ENCODE measurements around the gene PKMYT1.
A peak's percentile ranks its signal among the peaks of the same experiment; 100 is the strongest.

The PKMYT1 gene

DNA sequence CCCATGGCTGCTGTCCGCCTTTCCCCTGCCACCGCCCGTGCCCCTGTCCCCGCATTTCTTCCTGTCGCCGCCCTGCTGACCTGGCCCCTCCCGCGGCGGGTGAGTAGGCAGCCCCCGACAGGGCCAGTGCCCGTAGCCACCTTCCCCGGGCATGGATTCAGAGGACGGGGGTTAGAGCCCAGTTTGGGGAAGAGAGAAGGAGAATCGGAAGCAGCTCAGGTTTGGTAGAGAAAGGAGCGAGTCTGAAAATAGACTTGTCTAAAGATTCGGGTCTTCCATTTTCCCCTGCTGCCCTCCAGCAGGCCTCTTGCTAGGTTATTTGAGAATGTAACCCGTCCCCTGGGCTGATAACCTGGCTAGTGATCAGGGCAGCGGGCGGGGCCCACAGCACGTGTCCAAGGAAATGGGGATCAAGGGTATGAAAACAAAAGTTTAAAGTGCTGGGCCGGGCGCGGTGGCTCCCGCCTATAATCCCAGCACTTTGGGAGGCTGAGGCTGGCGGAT lies 24.6 kb upstream of the PKMYT1 start:
- Histone ChIP-seq H3K4me2 (ENCODE audit: low read length) (peak overlapping the region; percentile 59), H3K9ac (ENCODE audit: low read depth, low read length) (no peak overlapping the region), H3K4me1 (ENCODE audit: control insufficient read depth, insufficient read depth, low read length) (no peaks in the 10 kb centered on the region), H3K9me3 (replicated peaks; ENCODE audit: low read length) (no peaks in the 10 kb centered on the region), H3K36me3 (ENCODE audit: insufficient read depth, low read length) (no peaks in the 10 kb centered on the region), H3K27me3 (ENCODE audit: control insufficient read depth, insufficient read depth, low read length) (peaks cover 20% of the 10 kb centered on the region), H3K4me3 (ENCODE audit: low read length) (no peak overlapping the region)

DNA sequence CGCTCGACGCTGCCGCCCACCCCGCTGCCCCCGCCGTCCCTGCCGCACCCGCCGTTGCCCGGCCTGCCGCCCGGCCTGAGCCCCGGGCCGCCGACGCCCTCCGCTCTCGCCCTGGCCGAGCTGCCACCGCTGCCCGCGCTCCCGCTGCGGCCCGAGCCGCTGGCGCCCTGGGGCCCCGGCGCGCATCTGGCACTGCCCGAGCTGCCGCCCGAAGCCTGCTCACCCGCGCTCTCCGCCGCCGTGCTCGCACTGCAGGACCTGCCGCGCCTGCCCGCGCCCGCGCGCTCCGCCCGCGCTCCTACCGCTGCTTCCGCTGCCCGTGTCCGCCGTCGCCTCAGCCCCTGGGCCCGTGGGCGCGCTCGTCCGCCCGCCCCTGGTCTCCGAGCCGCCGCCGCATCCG lies 24.1 kb upstream of the PKMYT1 start:
- Histone ChIP-seq H3K4me1 (ENCODE audit: control insufficient read depth, insufficient read depth, low read length) (no peaks in the 10 kb centered on the region), H3K9ac (ENCODE audit: low read depth, low read length) (no peak overlapping the region), H3K27me3 (ENCODE audit: control insufficient read depth, insufficient read depth, low read length) (peaks cover 23% of the 10 kb centered on the region), H3K9me3 (replicated peaks; ENCODE audit: low read length) (no peaks in the 10 kb centered on the region), H3K4me2 (ENCODE audit: low read length) (peak overlapping the region; percentile 77), H3K4me3 (ENCODE audit: low read length) (peak overlapping the region; percentile 55), H3K36me3 (ENCODE audit: insufficient read depth, low read length) (no peaks in the 10 kb centered on the region)

DNA sequence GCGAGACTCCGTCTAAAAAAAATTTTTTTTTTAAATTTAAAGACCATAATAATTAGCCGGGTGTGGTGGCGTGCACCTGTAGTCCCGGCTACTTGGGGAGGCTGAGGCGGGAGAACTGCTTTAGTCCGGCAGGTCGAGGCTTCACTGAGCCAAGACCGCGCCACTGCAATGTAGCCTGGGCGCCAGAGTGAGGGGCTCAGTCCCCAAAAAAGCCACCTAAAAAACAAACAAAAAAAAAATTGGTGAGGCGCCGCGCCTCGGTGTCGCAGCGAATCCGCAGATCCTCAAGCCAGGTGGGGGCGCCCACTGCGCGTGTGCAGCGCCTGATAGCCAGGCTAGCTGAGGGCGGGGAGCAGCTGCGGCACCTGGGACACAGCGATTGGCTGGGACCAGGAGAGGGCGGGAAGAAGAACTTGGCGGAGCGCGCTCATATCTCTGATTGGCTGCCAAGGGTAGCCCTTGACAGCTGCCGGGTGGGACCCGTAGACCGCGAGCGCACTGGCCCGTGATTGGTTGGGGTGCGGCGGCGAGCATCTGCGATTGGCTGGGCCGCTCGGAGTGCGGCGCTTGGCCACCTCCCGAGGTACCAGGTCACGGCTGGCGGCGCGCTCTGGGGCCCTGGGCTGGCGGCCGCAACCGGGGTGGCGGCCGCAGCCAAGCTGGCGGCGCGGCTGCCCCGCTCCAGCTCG lies 23.5 kb upstream of the PKMYT1 start:
- peaks cover 24% of the 10 kb centered on the region for H3K27me3 ChIP-seq (ENCODE audit: control insufficient read depth, insufficient read depth, low read length)
- H3K4me2 ChIP-seq (ENCODE audit: low read length), result peak overlapping the region; percentile 77
- peak overlapping the region; percentile 55 for H3K4me3 ChIP-seq (ENCODE audit: low read length)
- H3K9me3 ChIP-seq (replicated peaks; ENCODE audit: low read length), result no peaks in the 10 kb centered on the region
- H3K4me1 ChIP-seq (ENCODE audit: control insufficient read depth, insufficient read depth, low read length), result no peaks in the 10 kb centered on the region
- H3K9ac ChIP-seq (ENCODE audit: low read depth, low read length), result no peak overlapping the region
- no peaks in the 10 kb centered on the region for H3K36me3 ChIP-seq (ENCODE audit: insufficient read depth, low read length)

DNA sequence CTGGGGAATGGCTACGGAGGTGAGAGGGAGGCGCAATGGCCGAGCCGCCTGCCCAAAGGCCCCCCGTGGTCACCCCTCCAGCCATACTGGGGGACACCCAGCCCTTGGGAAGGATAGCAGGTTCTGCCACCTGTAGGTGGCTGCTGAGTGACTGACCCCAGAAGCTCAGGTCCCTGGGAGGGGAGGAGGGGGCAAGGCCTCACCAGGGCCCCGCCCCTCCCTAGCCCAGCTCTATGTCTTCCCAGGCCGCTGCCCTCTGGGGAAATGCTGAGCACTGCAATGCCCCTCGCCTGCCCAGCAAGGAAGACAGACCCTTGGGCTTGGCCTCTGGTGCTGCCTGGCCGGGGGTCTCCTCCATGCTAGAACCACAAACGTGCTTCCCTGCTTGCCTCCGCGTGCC lies 21.1 kb upstream of the PKMYT1 start:
- Histone ChIP-seq H3K4me3 (ENCODE audit: low read length) (no peak overlapping the region), H3K4me2 (ENCODE audit: low read length) (no peak overlapping the region), H3K9me3 (replicated peaks; ENCODE audit: low read length) (no peaks in the 10 kb centered on the region), H3K4me1 (ENCODE audit: control insufficient read depth, insufficient read depth, low read length) (no peaks in the 10 kb centered on the region), H3K36me3 (ENCODE audit: insufficient read depth, low read length) (no peaks in the 10 kb centered on the region), H3K27me3 (ENCODE audit: control insufficient read depth, insufficient read depth, low read length) (peaks cover 14% of the 10 kb centered on the region), H3K9ac (ENCODE audit: low read depth, low read length) (no peak overlapping the region)

DNA sequence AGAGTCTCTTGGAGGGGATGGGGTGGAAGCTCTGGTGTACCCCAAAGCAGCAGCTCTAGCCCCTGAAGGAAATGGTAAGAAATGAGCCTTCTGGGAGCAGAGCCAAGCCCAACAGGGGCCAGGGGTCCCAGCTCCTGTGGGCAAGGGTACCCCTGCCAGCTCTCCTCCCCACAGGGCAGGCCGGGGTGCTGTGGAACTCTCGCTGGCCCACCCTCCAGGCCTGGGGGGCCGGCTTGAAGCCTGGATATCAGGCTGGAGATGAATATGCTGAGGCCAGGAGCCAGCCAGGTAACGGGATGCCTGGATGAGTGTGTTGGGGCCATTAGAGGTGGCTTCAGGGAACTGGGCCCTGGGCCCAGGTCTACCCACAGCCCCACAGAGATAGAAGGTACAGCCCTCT lies 20.3 kb upstream of the PKMYT1 start:
- H3K4me1 ChIP-seq (ENCODE audit: control insufficient read depth, insufficient read depth, low read length), result no peaks in the 10 kb centered on the region
- no peak overlapping the region for H3K4me2 ChIP-seq (ENCODE audit: low read length)
- H3K9ac ChIP-seq (ENCODE audit: low read depth, low read length), result no peak overlapping the region
- H3K9me3 ChIP-seq (replicated peaks; ENCODE audit: low read length), result no peaks in the 10 kb centered on the region
- H3K4me3 ChIP-seq (ENCODE audit: low read length), result no peak overlapping the region
- no peaks in the 10 kb centered on the region for H3K36me3 ChIP-seq (ENCODE audit: insufficient read depth, low read length)
- H3K27me3 ChIP-seq (ENCODE audit: control insufficient read depth, insufficient read depth, low read length), result peaks cover 14% of the 10 kb centered on the region

DNA sequence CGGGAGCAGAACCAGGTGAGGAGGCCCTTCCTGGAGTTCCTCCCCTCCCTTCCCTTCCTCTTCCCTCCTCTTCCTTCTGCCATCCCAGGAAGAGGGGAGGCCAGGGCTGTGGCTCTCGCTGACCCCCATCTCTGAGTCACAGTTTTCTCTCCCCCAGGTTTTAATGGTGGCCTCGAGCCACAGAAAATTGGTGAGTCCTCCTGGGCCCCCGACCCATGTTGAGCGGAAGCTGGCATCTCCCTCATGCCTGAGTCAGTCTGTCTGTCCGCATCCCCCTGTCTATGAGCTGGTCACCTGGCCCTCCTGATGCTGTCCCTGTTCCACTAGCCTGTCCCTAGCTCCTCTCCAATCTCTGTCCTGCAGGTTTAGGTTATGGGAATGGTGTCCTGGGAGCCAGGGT lies 19.7 kb upstream of the PKMYT1 start:
- Histone ChIP-seq H3K27me3 (ENCODE audit: control insufficient read depth, insufficient read depth, low read length) (peaks cover 14% of the 10 kb centered on the region), H3K36me3 (ENCODE audit: insufficient read depth, low read length) (no peaks in the 10 kb centered on the region), H3K4me2 (ENCODE audit: low read length) (no peak overlapping the region), H3K4me3 (ENCODE audit: low read length) (no peak overlapping the region), H3K4me1 (ENCODE audit: control insufficient read depth, insufficient read depth, low read length) (no peaks in the 10 kb centered on the region), H3K9ac (ENCODE audit: low read depth, low read length) (no peak overlapping the region), H3K9me3 (replicated peaks; ENCODE audit: low read length) (no peaks in the 10 kb centered on the region)

DNA sequence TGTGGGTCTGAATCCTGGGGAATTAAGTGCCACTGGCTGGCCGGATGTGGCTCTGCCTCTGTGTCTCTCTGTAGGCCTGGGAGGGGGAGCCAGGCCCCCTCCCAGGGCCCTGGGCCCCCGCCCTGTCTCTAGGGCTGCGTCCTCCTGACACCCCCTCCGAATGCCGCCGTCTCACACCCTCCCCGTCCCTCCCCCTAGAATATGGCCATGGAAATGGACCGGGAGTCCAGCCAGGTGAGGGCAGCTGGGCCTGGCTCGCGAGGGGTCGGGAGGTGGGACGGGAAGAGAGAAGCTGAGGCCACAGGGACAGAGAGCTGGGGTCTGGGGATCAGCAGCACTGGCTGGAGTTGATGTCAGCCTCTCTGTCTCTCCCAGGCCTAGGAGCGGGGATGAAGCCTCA lies 16.1 kb upstream of the PKMYT1 start:
- Histone ChIP-seq H3K4me1 (ENCODE audit: control insufficient read depth, insufficient read depth, low read length) (no peaks in the 10 kb centered on the region), H3K9me3 (replicated peaks; ENCODE audit: low read length) (no peaks in the 10 kb centered on the region), H3K4me3 (ENCODE audit: low read length) (no peak overlapping the region), H3K4me2 (ENCODE audit: low read length) (no peak overlapping the region), H3K27me3 (ENCODE audit: control insufficient read depth, insufficient read depth, low read length) (peaks cover 14% of the 10 kb centered on the region), H3K9ac (ENCODE audit: low read depth, low read length) (no peak overlapping the region), H3K36me3 (ENCODE audit: insufficient read depth, low read length) (no peaks in the 10 kb centered on the region)

DNA sequence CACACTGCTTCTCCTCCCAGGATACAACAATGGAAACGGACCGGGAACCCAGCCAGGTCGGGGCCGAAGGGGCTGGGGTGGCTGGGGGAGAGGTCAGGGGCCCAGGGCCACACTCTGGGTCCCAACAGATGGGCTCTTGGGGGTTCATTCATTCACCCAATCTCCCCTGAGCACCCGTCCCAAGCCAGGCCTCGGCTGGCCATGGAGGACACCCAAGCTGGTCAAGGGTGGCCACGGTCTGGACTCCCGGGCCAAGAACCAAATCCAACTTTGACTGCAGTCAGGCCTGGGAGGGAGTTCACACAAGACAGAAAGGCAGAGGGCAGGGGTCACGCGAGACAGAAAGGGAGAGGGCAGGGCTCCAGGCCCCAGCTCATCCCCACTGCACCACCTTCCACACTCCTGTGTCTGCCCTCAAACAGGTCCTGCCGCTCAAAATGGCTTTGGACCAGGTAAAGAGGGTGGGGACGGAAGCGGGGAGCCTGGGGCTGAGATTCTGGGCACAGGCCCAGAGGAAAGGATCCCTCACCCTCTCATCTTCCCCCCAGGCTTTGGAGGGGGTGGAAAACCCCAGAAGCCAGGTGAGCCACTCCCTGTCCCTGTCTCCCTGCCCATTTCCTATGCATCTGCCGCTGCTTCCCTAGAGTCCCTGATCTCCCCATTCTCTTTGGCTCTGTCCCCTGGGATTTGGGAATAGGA lies 12.3 kb upstream of the PKMYT1 start:
- Histone ChIP-seq H3K4me2 (ENCODE audit: low read length) (no peak overlapping the region), H3K36me3 (ENCODE audit: insufficient read depth, low read length) (no peaks in the 10 kb centered on the region), H3K4me1 (ENCODE audit: control insufficient read depth, insufficient read depth, low read length) (no peaks in the 10 kb centered on the region), H3K4me3 (ENCODE audit: low read length) (no peak overlapping the region), H3K9ac (ENCODE audit: low read depth, low read length) (no peak overlapping the region), H3K9me3 (replicated peaks; ENCODE audit: low read length) (no peaks in the 10 kb centered on the region), H3K27me3 (ENCODE audit: control insufficient read depth, insufficient read depth, low read length) (peaks cover 4% of the 10 kb centered on the region)

DNA sequence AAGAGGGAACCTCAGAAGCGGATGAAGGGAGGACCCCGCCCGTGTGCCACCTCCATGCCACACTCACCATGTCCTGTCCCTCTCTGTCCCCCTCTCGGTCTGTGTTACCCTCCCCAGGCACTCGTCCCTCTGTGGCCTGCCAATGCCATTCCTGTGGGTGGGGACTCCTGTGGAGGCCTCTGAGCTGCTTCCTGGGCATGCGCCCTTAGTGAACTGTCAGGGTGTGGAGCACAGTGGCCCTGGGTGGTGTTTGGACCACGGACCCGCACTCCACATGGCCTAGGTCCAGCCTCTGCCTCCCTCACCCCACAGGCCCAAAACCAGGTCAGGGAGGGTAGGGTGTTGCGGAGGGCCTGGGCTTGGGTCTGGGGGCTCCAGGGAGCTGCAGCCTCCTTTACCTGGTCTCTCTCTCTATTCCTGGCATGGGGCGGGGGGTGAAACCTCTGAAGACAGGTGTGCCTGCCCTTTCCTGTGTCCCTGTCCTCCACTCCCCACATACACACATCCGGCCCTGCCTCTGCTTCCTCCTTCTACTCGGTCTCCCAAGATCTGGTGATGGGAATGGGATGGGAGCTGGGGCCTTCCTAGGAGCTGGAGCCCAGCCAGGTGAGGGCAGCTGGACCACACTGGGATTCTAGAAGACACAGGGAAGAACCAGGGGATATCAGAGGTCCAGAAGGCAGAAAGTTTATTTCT lies 11.5 kb upstream of the PKMYT1 start:
- H3K36me3 ChIP-seq (ENCODE audit: insufficient read depth, low read length), result no peaks in the 10 kb centered on the region
- no peaks in the 10 kb centered on the region for H3K9me3 ChIP-seq (replicated peaks; ENCODE audit: low read length)
- H3K9ac ChIP-seq (ENCODE audit: low read depth, low read length), result no peak overlapping the region
- peaks cover 4% of the 10 kb centered on the region for H3K27me3 ChIP-seq (ENCODE audit: control insufficient read depth, insufficient read depth, low read length)
- H3K4me2 ChIP-seq (ENCODE audit: low read length), result no peak overlapping the region
- no peaks in the 10 kb centered on the region for H3K4me1 ChIP-seq (ENCODE audit: control insufficient read depth, insufficient read depth, low read length)
- H3K4me3 ChIP-seq (ENCODE audit: low read length), result no peak overlapping the region

DNA sequence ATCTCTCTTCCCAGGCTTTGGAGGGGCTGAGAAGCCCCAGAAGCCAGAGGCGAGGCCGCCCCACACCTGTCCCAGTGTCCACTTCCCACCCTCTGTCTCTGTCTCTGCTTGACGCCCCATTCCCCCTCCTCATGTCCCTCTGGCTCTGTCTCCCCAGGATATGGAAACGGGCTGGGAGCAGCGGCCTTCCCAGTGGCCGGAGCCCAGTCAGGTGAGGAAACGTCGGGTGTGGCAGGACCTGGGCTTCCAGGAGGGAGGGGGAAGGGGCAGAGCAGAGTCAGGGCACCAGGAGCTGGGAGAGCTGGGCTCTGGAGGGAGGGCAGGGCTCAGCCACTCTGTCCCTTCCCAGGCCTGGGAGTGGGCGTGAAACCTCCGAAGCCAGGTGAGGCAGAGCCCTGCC lies 10.6 kb upstream of the PKMYT1 start:
- no peaks in the 10 kb centered on the region for H3K36me3 ChIP-seq (ENCODE audit: insufficient read depth, low read length)
- H3K27me3 ChIP-seq (ENCODE audit: control insufficient read depth, insufficient read depth, low read length), result no peaks in the 10 kb centered on the region
- H3K9me3 ChIP-seq (replicated peaks; ENCODE audit: low read length), result no peaks in the 10 kb centered on the region
- H3K4me3 ChIP-seq (ENCODE audit: low read length), result no peak overlapping the region
- H3K4me2 ChIP-seq (ENCODE audit: low read length), result no peak overlapping the region
- no peak overlapping the region for H3K9ac ChIP-seq (ENCODE audit: low read depth, low read length)
- H3K4me1 ChIP-seq (ENCODE audit: control insufficient read depth, insufficient read depth, low read length), result peaks cover 1% of the 10 kb centered on the region

DNA sequence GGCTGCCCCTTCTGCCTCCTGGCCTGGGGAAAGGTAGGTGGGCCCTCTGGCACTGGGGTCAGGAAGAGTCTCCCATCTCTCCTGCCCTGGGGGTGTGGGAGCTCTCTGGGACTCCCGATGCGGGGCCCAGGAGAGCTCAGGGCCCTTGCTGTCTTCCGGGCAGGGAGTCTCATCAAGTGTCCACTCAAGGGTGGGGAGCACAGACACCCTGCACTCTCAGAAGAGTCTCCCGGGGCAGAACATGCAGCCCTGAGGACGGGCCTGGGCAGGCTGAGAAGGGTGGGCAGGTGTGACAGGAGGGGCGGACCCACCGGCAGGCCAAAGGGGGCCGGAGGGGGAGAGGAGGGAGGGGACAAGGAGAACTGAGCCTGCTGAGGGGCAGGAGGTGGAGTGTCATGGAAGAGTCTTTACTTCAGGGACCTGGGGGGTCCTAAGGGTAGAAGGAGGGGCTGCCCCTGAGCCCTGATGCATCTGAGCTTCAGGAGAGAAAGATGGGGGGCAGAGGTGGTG lies 8.4 kb upstream of the PKMYT1 start:
- Histone ChIP-seq H3K4me2 (ENCODE audit: low read length) (no peak overlapping the region), H3K9me3 (replicated peaks; ENCODE audit: low read length) (no peaks in the 10 kb centered on the region), H3K4me1 (ENCODE audit: control insufficient read depth, insufficient read depth, low read length) (peaks cover 14% of the 10 kb centered on the region), H3K9ac (ENCODE audit: low read depth, low read length) (no peak overlapping the region), H3K27me3 (ENCODE audit: control insufficient read depth, insufficient read depth, low read length) (no peaks in the 10 kb centered on the region), H3K36me3 (ENCODE audit: insufficient read depth, low read length) (no peaks in the 10 kb centered on the region), H3K4me3 (ENCODE audit: low read length) (no peak overlapping the region)

Data from skeletal muscle satellite cell (primary cell).